Activated CD4-positive, alpha-beta T cell treated with anti-CD3 and anti-CD28 coated beads, Interleukin-2, amount 10 ng/mL, durations not matched to agents 7 days and 5 days (primary cell): Measurements from ENCODE around the gene ANKS1B. TPM values are rescaled to one million over a fixed set of nuclear protein-coding genes. Genes with fewer than 3 reads are reported as not detected.
"Not testable (repeated sequence)": the region's sequence is repeated elsewhere in the genome, so short reads cannot be mapped to it uniquely, and the experiment has no call there.

Experiments
- CTCF ChIA-PET: fragments of 350-600 bp; sonication (Branson Sonifier 250); formaldehyde crosslinking; loops from one replicate; lab custom pipeline; 2021; ENCODE audit warnings: antibody characterized with exemption; lab: Charles Lee
- POLR2A ChIA-PET: fragments of 350-600 bp; sonication (Branson Sonifier 250); formaldehyde crosslinking; loops from one replicate; lab custom pipeline; 2021; ENCODE audit warnings: antibody characterized with exemption; lab: Charles Lee
- DNase-seq: peaks from one replicate; pipeline ENCODE4 v3.0.0-alpha.2; 2020
- H3K27ac Mint-ChIP-seq: one replicate; pipeline ENCODE4 v1.8.0; 2021; ENCODE audit warnings: mild to moderate bottlenecking, moderate library complexity, mixed read lengths
- H3K27me3 Mint-ChIP-seq: one replicate; pipeline ENCODE4 v1.8.0; 2021; ENCODE audit warnings: mixed read lengths
- H3K36me3 Mint-ChIP-seq: one replicate; pipeline ENCODE4 v1.8.0; 2021; ENCODE audit warnings: low read depth, mixed read lengths
- H3K4me1 Mint-ChIP-seq: one replicate; pipeline ENCODE4 v1.8.0; 2021; ENCODE audit warnings: mixed read lengths
- H3K4me3 Mint-ChIP-seq: one replicate; pipeline ENCODE4 v1.8.0; 2021; ENCODE audit warnings: mild to moderate bottlenecking, moderate library complexity, mixed read lengths
- H3K9me3 Mint-ChIP-seq: one replicate; pipeline ENCODE4 v1.8.0; 2021; ENCODE audit warnings: mixed read lengths
- total RNA-seq, 2 experiments: library from RNA; stranded (reverse); gene quantifications; one replicate each; pipeline ENCODE4 v1.2.3, GENCODE V29; 2021

Gene ANKS1B
- total RNA-seq, 2 experiments from 2014 or later = 0.17 to 0.25 TPM

- ChIA-PET POLR2A (interaction anchor here (0.6 kb wide), 1 partner anchor 600 kb away, joined by 3 read pairs; no protein-coding TSS in a partner anchor), CTCF (no interaction called here)
- H3K4me3 Mint-ChIP-seq = no peak overlapping the region
- no peaks in the 10 kb centered on the region for H3K4me1 Mint-ChIP-seq
- H3K27ac Mint-ChIP-seq = no peak overlapping the region
- H3K27me3 Mint-ChIP-seq = no peaks in the 10 kb centered on the region
- H3K9me3 Mint-ChIP-seq = no peaks in the 10 kb centered on the region
- DNase-seq = no peak
- H3K36me3 Mint-ChIP-seq = no peaks in the 10 kb centered on the region
Measured at GRCh38 chr12:99822273-99822672, 162.5 kb downstream of the ANKS1B start.

- ChIA-PET CTCF (no interaction called here), POLR2A (no interaction called here)
- Mint-ChIP-seq H3K4me3 (no peak overlapping the region), H3K27me3 (no peaks in the 10 kb centered on the region), H3K4me1 (no peaks in the 10 kb centered on the region), H3K27ac (no peak overlapping the region), H3K36me3 (no peaks in the 10 kb centered on the region), H3K9me3 (no peaks in the 10 kb centered on the region)
- DNase-seq = no peak
Measured at GRCh38 chr12:99810718-99811593, 173.8 kb downstream of the ANKS1B start.

GRCh38 chr12:99809909-99810308, 174.8 kb downstream of the ANKS1B start:
- Mint-ChIP-seq H3K9me3 (no peaks in the 10 kb centered on the region), H3K27me3 (no peaks in the 10 kb centered on the region), H3K4me1 (no peaks in the 10 kb centered on the region), H3K4me3 (no peak overlapping the region), H3K27ac (no peak overlapping the region), H3K36me3 (no peaks in the 10 kb centered on the region)
- POLR2A ChIA-PET = no interaction called here
- DNase-seq = no peak
- CTCF ChIA-PET = no interaction called here

- POLR2A ChIA-PET = no interaction called here
- CTCF ChIA-PET = no interaction called here
- Mint-ChIP-seq H3K9me3 (no peaks in the 10 kb centered on the region), H3K4me3 (no peak overlapping the region), H3K36me3 (no peaks in the 10 kb centered on the region), H3K27me3 (no peaks in the 10 kb centered on the region), H3K27ac (no peak overlapping the region), H3K4me1 (no peaks in the 10 kb centered on the region)
- no peak for DNase-seq
Measured at GRCh38 chr12:99806304-99806703, 178.4 kb downstream of the ANKS1B start.

GRCh38 chr12:99804715-99805114, 180.0 kb downstream of the ANKS1B start:
- no peaks in the 10 kb centered on the region for H3K27me3 Mint-ChIP-seq
- no peaks in the 10 kb centered on the region for H3K36me3 Mint-ChIP-seq

GRCh38 chr12:99800605-99801004, 184.1 kb downstream of the ANKS1B start:
- Mint-ChIP-seq H3K4me1 (no peaks in the 10 kb centered on the region), H3K27ac (no peak overlapping the region), H3K27me3 (no peaks in the 10 kb centered on the region), H3K9me3 (no peaks in the 10 kb centered on the region), H3K4me3 (no peak overlapping the region), H3K36me3 (no peaks in the 10 kb centered on the region)
- POLR2A ChIA-PET = no interaction called here
- DNase-seq = no peak
- CTCF ChIA-PET = no interaction called here

More at GRCh38 chr12:99804715-99805114, 180.0 kb downstream of the ANKS1B start:
- POLR2A ChIA-PET = no interaction called here
- CTCF ChIA-PET = no interaction called here
- Mint-ChIP-seq H3K27ac (no peak overlapping the region), H3K4me1 (no peaks in the 10 kb centered on the region), H3K9me3 (no peaks in the 10 kb centered on the region), H3K4me3 (no peak overlapping the region)
- no peak for DNase-seq

- H3K4me3 Mint-ChIP-seq, CTCF ChIA-PET, H3K27me3 Mint-ChIP-seq, DNase-seq, H3K4me1 Mint-ChIP-seq, H3K9me3 Mint-ChIP-seq, H3K27ac Mint-ChIP-seq, POLR2A ChIA-PET, H3K36me3 Mint-ChIP-seq: not testable (repeated sequence)
Measured at GRCh38 chr12:99797931-99798330, 186.8 kb downstream of the ANKS1B start.

GRCh38 chr12:99783421-99783820, 201.3 kb downstream of the ANKS1B start:
- ChIA-PET POLR2A (no interaction called here), CTCF (no interaction called here)
- Mint-ChIP-seq H3K4me3 (no peak overlapping the region), H3K36me3 (no peaks in the 10 kb centered on the region), H3K27ac (no peak overlapping the region), H3K9me3 (no peaks in the 10 kb centered on the region), H3K27me3 (no peaks in the 10 kb centered on the region), H3K4me1 (no peaks in the 10 kb centered on the region)
- DNase-seq = no peak

GRCh38 chr12:99772274-99772673, 212.5 kb downstream of the ANKS1B start:
- POLR2A ChIA-PET = no interaction called here
- no peak overlapping the region for H3K27ac Mint-ChIP-seq
- CTCF ChIA-PET = no interaction called here

GRCh38 chr12:99771659-99772058, 213.1 kb downstream of the ANKS1B start:
- CTCF ChIA-PET = no interaction called here
- POLR2A ChIA-PET = no interaction called here

More at GRCh38 chr12:99772274-99772673, 212.5 kb downstream of the ANKS1B start:
- Mint-ChIP-seq H3K9me3 (no peaks in the 10 kb centered on the region), H3K4me1 (no peaks in the 10 kb centered on the region), H3K27me3 (no peaks in the 10 kb centered on the region), H3K36me3 (no peaks in the 10 kb centered on the region), H3K4me3 (no peak overlapping the region)
- DNase-seq = no peak

GRCh38 chr12:99769396-99769980, 215.2 kb downstream of the ANKS1B start:
- no peak overlapping the region for H3K27ac Mint-ChIP-seq
- H3K9me3 Mint-ChIP-seq = no peaks in the 10 kb centered on the region
- no peak overlapping the region for H3K4me3 Mint-ChIP-seq
- no peaks in the 10 kb centered on the region for H3K27me3 Mint-ChIP-seq
- ChIA-PET CTCF (no interaction called here), POLR2A (no interaction called here)
- DNase-seq = no peak
- H3K36me3 Mint-ChIP-seq = no peaks in the 10 kb centered on the region
- no peaks in the 10 kb centered on the region for H3K4me1 Mint-ChIP-seq

More at GRCh38 chr12:99771659-99772058, 213.1 kb downstream of the ANKS1B start:
- Mint-ChIP-seq H3K9me3 (no peaks in the 10 kb centered on the region), H3K27me3 (no peaks in the 10 kb centered on the region), H3K36me3 (no peaks in the 10 kb centered on the region), H3K4me3 (no peak overlapping the region), H3K4me1 (no peaks in the 10 kb centered on the region), H3K27ac (no peak overlapping the region)
- no peak for DNase-seq

- Mint-ChIP-seq H3K27ac (no peak overlapping the region), H3K4me1 (no peaks in the 10 kb centered on the region), H3K9me3 (no peaks in the 10 kb centered on the region), H3K36me3 (no peaks in the 10 kb centered on the region), H3K27me3 (no peaks in the 10 kb centered on the region), H3K4me3 (no peak overlapping the region)
- ChIA-PET CTCF (no interaction called here), POLR2A (no interaction called here)
- no peak for DNase-seq
Measured at GRCh38 chr12:99768758-99769157, 216.0 kb downstream of the ANKS1B start.

GRCh38 chr12:99767809-99768208, 216.9 kb downstream of the ANKS1B start:
- no peak for DNase-seq
- Mint-ChIP-seq H3K4me3 (no peak overlapping the region), H3K27me3 (no peaks in the 10 kb centered on the region), H3K4me1 (no peaks in the 10 kb centered on the region), H3K27ac (no peak overlapping the region), H3K36me3 (no peaks in the 10 kb centered on the region), H3K9me3 (no peaks in the 10 kb centered on the region)
- CTCF ChIA-PET = no interaction called here
- POLR2A ChIA-PET = no interaction called here
